ENCODE measurements around the gene BRD4.

GRCh38 chr19:15289673-15290072, 42.7 kb downstream of the BRD4 start:
- TF ChIP-seq, protein P1, sequence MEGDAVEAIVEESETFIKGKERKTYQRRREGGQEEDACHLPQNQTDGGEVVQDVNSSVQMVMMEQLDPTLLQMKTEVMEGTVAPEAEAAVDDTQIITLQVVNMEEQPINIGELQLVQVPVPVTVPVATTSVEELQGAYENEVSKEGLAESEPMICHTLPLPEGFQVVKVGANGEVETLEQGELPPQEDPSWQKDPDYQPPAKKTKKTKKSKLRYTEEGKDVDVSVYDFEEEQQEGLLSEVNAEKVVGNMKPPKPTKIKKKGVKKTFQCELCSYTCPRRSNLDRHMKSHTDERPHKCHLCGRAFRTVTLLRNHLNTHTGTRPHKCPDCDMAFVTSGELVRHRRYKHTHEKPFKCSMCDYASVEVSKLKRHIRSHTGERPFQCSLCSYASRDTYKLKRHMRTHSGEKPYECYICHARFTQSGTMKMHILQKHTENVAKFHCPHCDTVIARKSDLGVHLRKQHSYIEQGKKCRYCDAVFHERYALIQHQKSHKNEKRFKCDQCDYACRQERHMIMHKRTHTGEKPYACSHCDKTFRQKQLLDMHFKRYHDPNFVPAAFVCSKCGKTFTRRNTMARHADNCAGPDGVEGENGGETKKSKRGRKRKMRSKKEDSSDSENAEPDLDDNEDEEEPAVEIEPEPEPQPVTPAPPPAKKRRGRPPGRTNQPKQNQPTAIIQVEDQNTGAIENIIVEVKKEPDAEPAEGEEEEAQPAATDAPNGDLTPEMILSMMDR (IDR thresholded peaks at IDR 0.05; ENCODE audit: low read depth, low read length, poor library complexity, severe bottlenecking): no peak
- no peak for TF ChIP-seq EZH2phosphoT487 (IDR thresholded peaks at IDR 0.05; ENCODE audit: borderline replicate concordance, low read length)

All from DOHH2 (cell line).